Urinary bladder (tissue), 4 donors: ENCODE measurements around the gene MLLT3. TPM values are rescaled to one million over a fixed set of nuclear protein-coding genes. Genes with fewer than 3 reads are reported as not detected.

Experiments
- DNase-seq: peaks from one replicate; pipeline ENCODE4 v3.0.0-alpha.2; 2015; ENCODE audit errors: extremely low spot score
- H3K27ac ChIP-seq: one replicate; pipeline ENCODE4 v1.5.1; 2013; ENCODE audit warnings: low read depth, mild to moderate bottlenecking, moderate library complexity
- H3K36me3 ChIP-seq: one replicate; pipeline ENCODE4 v1.6.1; 2013; ENCODE audit warnings: mild to moderate bottlenecking, moderate library complexity; ENCODE audit not compliant: insufficient read depth
- H3K4me1 ChIP-seq: one replicate; pipeline ENCODE4 v1.6.1; 2013; ENCODE audit warnings: mild to moderate bottlenecking, moderate library complexity; ENCODE audit not compliant: insufficient read depth
- H3K4me3 ChIP-seq: one replicate; pipeline ENCODE4 v1.5.1; 2013; ENCODE audit warnings: low read depth, low read length
- WGBS: extraction: QIAGEN DNeasy Blood & Tissue Kit; methylation state at CpG from one replicate; pipeline ENCODE4 v1.1.7; 2013; 5-methylcytosine and 5-hydroxymethylcytosine counted together
- polyA plus RNA-seq: library from polyadenylated mRNA; stranded (reverse); fragments of 200-250 nt; gene quantifications from one replicate; pipeline ENCODE4 v1.2.3, GENCODE V29; 2013
- total RNA-seq: library from RNA; depleted of rRNA; stranded (reverse); fragments of >200 nt; gene quantifications from one replicate; pipeline ENCODE4 v1.2.3, GENCODE V29; 2014
- donor health status: healthy with polysubstance abuse.
- donor health status: healthy.

Gene MLLT3
- total and polyA plus RNA-seq, 2 donors: 14.5 to 39.4 TPM

DNA sequence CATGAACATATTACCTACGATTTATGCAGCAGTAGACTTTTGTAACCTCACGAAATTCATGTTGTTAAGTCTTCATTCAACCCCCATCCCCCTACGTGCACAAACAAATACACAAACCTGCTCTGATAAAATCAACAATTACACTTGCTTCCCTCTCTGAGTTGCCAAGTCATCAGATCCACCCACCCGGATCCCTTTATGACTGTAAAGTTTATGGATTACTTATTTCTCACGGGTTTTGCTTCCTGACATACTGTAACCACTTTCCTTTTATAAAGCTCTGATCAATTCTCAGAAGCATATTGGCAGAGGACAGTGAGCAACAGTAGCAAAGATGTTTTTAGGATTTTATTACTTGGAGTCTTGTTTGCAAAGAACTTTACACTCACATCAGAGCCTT is 70.5 kb downstream of the MLLT3 start:
- Histone ChIP-seq H3K4me3 (no peak overlapping the region), H3K36me3 (no peaks in the 10 kb centered on the region), H3K27ac (no peak overlapping the region), H3K4me1 (no peaks in the 10 kb centered on the region)
- peak; percentile 21 for DNase-seq
- 62% methylated on average over 5 of the region's 5 CpGs for WGBS

- H3K4me1 ChIP-seq: no peaks in the 10 kb centered on the region
- no peak overlapping the region for H3K27ac ChIP-seq
- H3K4me3 ChIP-seq: no peak overlapping the region
- H3K36me3 ChIP-seq: no peaks in the 10 kb centered on the region
- no peak for DNase-seq
Measured at GRCh38 chr9:20551236-20551635, 71.1 kb downstream of the MLLT3 start.

DNA sequence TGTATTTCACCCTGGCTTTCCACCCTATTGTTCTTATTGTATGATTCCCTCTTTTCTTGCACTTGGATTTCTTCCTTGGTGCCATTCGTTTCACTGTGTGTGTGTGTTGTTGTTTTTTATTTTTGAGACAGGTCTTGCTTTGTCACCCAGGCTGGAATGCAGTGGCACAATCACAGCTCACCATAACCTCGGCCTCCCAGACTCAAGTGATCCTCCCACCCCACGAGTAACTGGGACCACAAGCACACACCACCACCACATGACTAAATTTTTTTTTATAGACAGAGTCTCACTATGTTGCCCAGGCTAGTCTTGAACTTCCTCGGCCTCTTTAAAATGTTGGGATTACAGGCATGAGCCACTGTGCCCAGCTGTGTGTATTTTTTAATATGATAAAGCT is 72.0 kb downstream of the MLLT3 start:
- Histone ChIP-seq H3K4me1 (no peaks in the 10 kb centered on the region), H3K27ac (no peak overlapping the region), H3K4me3 (no peak overlapping the region), H3K36me3 (no peaks in the 10 kb centered on the region)
- DNase-seq: no peak
- WGBS: 93% methylated on average over 4 of the region's 4 CpGs

DNA sequence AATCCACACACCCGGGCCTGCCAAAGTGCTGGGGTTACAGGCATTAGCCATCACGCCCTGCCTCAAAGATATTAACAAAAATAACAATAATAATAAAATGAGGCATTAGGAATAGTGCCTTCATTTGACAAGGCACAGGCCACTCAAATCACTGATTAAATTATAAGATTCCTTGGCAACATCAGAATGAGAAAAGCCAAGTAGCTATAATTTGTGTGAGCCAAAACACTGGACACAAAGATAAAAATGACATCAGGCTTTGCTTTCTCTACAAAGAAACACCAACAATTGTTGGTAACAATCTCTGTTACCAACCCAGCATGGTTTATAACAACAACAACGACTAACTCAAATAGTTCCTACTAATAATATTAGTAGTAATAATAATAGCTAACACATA is 73.2 kb downstream of the MLLT3 start:
- Histone ChIP-seq H3K27ac (no peak overlapping the region), H3K4me1 (no peaks in the 10 kb centered on the region), H3K4me3 (no peak overlapping the region), H3K36me3 (no peaks in the 10 kb centered on the region)
- no peak for DNase-seq
- 67% methylated on average over 3 of the region's 3 CpGs for WGBS

DNA sequence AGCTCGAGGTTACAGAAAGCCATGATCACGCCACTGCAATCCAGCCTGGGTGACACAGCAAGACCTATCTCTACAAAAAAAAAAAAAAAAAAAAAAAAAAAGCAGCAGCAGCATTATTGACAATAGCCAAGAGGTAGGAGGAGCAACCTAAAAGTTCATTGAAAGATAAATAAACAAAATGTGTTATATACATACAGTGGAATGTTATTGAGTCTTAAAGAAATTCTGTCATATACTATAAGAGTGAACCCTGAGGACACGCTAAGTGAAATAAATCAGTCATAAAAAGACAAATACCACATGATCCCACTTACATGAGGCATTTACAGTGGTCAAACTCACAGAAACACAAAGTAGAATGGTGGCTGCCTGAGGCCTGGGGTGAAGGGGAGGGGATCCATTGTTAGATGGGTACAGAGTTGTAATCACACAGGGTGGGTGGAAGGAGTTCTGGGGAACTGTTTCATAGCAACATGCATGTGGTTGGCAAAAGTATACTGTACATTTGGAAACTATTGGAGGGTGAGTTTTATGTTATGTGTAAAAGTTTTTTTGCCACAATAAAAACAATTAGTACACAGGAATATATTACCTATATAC is 77.2 kb downstream of the MLLT3 start:
- 95% methylated on average over 3 of the region's 3 CpGs for WGBS

GRCh38 chr9:20540169-20540863 is 82.0 kb downstream of the MLLT3 start:
- DNase-seq: no peak
- Histone ChIP-seq H3K36me3 (no peaks in the 10 kb centered on the region), H3K27ac (no peak overlapping the region), H3K4me1 (no peaks in the 10 kb centered on the region), H3K4me3 (no peak overlapping the region)
- 94% methylated on average over 5 of the region's 5 CpGs for WGBS

More for the DNA sequence above, 77.2 kb downstream of the MLLT3 start:
- H3K4me3 ChIP-seq: no peak overlapping the region
- DNase-seq: no peak
- H3K4me1 ChIP-seq: no peaks in the 10 kb centered on the region
- no peaks in the 10 kb centered on the region for H3K36me3 ChIP-seq
- H3K27ac ChIP-seq: no peak overlapping the region

GRCh38 chr9:20538956-20539355 is 83.3 kb downstream of the MLLT3 start:
- Histone ChIP-seq H3K4me3 (no peak overlapping the region), H3K36me3 (no peaks in the 10 kb centered on the region), H3K4me1 (no peaks in the 10 kb centered on the region), H3K27ac (no peak overlapping the region)
- 68% methylated on average over 1 of the region's 1 CpG for WGBS
- DNase-seq: no peak

DNA sequence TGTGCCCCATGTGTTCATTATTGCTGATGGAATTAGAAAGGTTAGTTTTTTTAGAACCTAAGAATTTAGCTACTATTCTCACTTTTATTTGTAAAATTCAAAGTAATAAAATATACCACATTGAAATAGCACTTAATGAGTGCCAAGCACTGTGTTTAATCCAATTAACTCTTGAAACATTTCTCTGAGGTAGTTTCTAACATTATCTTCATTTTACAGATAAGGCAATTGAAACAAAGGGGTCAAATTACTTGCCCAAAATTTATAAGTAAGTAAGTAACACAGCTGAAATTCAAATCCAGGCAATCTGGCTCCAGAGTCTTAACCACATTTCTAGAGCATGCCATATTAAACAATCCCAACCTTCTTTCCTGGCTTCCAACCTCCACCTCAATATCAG is 84.2 kb downstream of the MLLT3 start:
- DNase-seq: no peak
- Histone ChIP-seq H3K4me1 (no peaks in the 10 kb centered on the region), H3K4me3 (no peak overlapping the region), H3K36me3 (no peaks in the 10 kb centered on the region), H3K27ac (no peak overlapping the region)

DNA sequence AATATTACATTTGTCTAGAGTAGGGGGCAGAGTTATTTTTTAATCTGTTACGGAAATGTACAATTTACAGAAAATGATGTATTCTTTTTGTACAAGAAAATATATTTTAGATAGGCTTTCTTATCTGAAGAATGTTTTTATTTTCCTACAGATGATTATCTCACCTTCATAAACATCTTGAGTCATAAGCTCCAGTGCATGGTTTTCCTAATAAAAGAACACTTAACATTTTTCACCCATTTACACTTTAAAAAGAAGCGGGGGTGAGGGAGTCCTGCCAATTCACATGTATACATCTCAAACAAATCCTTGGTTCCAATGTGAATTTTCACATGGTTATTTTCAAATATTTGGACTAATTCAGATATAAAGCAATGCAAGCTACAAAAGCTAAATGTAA is 85.0 kb downstream of the MLLT3 start:
- H3K4me3 ChIP-seq: no peak overlapping the region
- no peaks in the 10 kb centered on the region for H3K36me3 ChIP-seq
- WGBS: 56% methylated on average over 2 of the region's 2 CpGs
- H3K27ac ChIP-seq: no peak overlapping the region
- no peaks in the 10 kb centered on the region for H3K4me1 ChIP-seq
- no peak for DNase-seq

DNA sequence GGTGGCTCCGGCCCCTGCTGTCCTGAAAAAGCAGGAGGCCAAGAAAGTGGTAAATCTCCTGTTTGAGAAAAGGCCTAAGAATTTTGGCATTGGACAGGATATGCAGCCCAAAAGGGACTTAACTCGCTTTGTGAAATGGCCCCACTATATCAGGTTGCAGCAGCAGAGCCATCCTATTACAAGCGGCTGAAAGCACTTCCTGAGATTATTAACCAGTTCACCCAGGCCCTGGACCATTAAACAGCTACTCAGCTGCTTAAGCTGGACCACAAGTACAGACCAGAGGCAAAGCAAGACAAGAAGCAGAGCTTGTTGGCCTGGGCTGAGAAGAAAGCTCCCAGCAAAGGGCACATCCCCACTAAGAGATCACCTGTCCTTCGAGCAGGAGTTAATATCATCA is 89.7 kb downstream of the MLLT3 start:
- H3K4me3 ChIP-seq: no peak overlapping the region

GRCh38 chr9:20529837-20530236 is 92.5 kb downstream of the MLLT3 start:
- 76% methylated on average over 2 of the region's 2 CpGs for WGBS
- H3K27ac ChIP-seq: no peak overlapping the region
- no peak for DNase-seq
- H3K36me3 ChIP-seq: no peaks in the 10 kb centered on the region
- no peak overlapping the region for H3K4me3 ChIP-seq
- no peaks in the 10 kb centered on the region for H3K4me1 ChIP-seq

More for the DNA sequence above, 89.7 kb downstream of the MLLT3 start:
- H3K36me3 ChIP-seq: no peaks in the 10 kb centered on the region
- no peaks in the 10 kb centered on the region for H3K4me1 ChIP-seq
- no peak for DNase-seq
- no peak overlapping the region for H3K27ac ChIP-seq
- WGBS: 83% methylated on average over 4 of the region's 4 CpGs

GRCh38 chr9:20528253-20528652 is 94.0 kb downstream of the MLLT3 start:
- DNase-seq: no peak
- 92% methylated on average over 5 of the region's 5 CpGs for WGBS
- H3K4me1 ChIP-seq: no peaks in the 10 kb centered on the region

GRCh38 chr9:20526500-20527319 is 95.6 kb downstream of the MLLT3 start:
- WGBS: 99% methylated on average over 1 of the region's 1 CpG
- Histone ChIP-seq H3K36me3 (no peaks in the 10 kb centered on the region), H3K27ac (no peak overlapping the region), H3K4me1 (no peaks in the 10 kb centered on the region), H3K4me3 (no peak overlapping the region)
- DNase-seq: no peak

More at GRCh38 chr9:20528253-20528652, 94.0 kb downstream of the MLLT3 start:
- Histone ChIP-seq H3K36me3 (no peaks in the 10 kb centered on the region), H3K4me3 (no peak overlapping the region), H3K27ac (no peak overlapping the region)

DNA sequence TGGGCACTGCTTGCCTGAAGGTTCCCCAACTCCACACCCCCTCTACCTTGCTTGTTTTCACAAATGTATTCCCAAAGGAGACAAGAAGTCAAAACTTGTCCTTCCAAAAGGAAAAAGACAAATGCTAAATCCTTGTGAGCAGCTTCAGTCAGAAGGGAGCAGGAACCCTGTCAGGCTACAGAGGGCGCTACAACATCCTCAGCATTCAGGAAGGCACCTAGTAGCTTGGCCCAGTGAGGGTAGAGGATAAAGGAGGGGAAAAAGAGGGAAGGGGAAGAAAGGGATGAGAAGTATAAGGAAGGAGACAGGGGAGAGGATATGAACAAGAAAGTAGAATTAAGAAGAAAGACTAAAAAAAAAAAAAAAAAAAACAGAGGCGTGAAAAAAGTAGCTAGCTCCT is 97.5 kb downstream of the MLLT3 start:
- H3K36me3 ChIP-seq: no peaks in the 10 kb centered on the region
- no peak overlapping the region for H3K27ac ChIP-seq
- no peak for DNase-seq
- H3K4me3 ChIP-seq: no peak overlapping the region
- WGBS: 92% methylated on average over 2 of the region's 2 CpGs
- H3K4me1 ChIP-seq: no peaks in the 10 kb centered on the region
